Tibial nerve (tissue), 3 donors: ENCODE measurements around the gene LTB.

ENCODE experiments used
- POLR2A ChIP-seq, 2 donors: fragments of 450-650 bp; IDR thresholded peaks; one replicate each; pipeline ENCODE4 v1.6.1; 2017; ENCODE audit warnings: antibody characterized with exemption in 2 of 2, mild to moderate bottlenecking in 2 of 2, moderate library complexity in 2 of 2
- TF ChIP-seq, protein P1 (sequence below), 5 experiments: fragments of 200-600 bp in 3 of 5; fragments of 450-650 bp in 2 of 5; sonication (generic) in 3 of 5; IDR thresholded peaks; one replicate each; pipeline ENCODE4 v1.5.1; 2016 to 2019; ENCODE audit warnings: antibody characterized with exemption in 5 of 5, mild to moderate bottlenecking in 3 of 5, moderate library complexity in 2 of 5

DNA sequence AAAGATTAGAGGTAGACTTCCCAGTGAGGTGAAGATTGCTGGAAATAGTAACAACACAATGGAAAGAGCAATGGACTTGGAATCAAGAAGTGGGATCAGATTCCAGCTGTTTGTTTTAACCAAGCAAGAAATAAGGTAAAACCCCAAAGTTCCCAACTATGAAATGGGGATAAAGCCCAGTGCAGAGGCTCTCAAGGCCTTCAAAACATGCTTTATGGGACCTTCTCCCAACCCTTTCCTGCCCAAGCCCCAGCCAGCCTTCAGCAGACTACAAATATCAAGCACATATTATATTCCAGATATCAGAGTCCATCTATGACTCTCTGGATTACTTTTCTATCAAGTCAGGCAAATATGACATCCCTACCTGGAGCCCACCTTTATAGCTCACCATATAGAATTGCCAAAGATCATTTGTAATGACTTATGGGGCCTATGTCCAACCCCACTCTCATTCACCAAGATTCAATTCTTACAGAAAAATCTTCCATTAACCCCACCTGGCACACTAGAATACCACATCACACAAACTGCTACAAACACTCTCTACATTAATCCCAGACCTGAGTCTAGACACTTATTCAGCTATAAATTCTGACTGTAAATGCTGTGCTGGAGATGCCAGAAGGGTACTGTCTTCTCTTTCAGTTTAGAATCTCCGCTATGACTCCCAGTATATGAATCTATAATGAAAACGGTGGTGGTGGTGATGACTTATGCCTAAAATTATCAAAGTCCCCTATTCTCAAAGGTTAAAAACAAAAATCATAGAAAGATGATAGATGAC, 46.5 kb downstream of the LTB start:
- TF ChIP-seq, protein P1, sequence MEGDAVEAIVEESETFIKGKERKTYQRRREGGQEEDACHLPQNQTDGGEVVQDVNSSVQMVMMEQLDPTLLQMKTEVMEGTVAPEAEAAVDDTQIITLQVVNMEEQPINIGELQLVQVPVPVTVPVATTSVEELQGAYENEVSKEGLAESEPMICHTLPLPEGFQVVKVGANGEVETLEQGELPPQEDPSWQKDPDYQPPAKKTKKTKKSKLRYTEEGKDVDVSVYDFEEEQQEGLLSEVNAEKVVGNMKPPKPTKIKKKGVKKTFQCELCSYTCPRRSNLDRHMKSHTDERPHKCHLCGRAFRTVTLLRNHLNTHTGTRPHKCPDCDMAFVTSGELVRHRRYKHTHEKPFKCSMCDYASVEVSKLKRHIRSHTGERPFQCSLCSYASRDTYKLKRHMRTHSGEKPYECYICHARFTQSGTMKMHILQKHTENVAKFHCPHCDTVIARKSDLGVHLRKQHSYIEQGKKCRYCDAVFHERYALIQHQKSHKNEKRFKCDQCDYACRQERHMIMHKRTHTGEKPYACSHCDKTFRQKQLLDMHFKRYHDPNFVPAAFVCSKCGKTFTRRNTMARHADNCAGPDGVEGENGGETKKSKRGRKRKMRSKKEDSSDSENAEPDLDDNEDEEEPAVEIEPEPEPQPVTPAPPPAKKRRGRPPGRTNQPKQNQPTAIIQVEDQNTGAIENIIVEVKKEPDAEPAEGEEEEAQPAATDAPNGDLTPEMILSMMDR (IDR thresholded peaks at IDR 0.05), result no peak
- TF ChIP-seq POLR2A (IDR thresholded peaks at IDR 0.05), result no peak
